Neural progenitor cell (in vitro differentiated cells): Measurements from ENCODE around the gene HSD17B14.
"Not testable (repeated sequence)": the region's sequence is repeated elsewhere in the genome, so short reads cannot be mapped to it uniquely, and the experiment has no call there.

Source experiments
- CTCF ChIP-seq: fragments of 200-600 bp; sonication (generic); IDR thresholded peaks from 2 replicates; pipeline ENCODE4 v1.5.1; 2017; ENCODE audit warnings: antibody characterized with exemption, mild to moderate bottlenecking
- EZH2phosphoT487 ChIP-seq: fragments of 200-600 bp; sonication (generic); IDR thresholded peaks from 2 replicates; pipeline ENCODE4 v1.6.1; 2017; ENCODE audit warnings: antibody characterized with exemption

GRCh38 chr19:48787331-48787730, 49.0 kb downstream of the HSD17B14 start:
- not testable (repeated sequence) for TF ChIP-seq CTCF, EZH2phosphoT487
